ENCODE measurements around the gene MXRA8. TPM values are rescaled to one million over a fixed set of nuclear protein-coding genes. Genes with fewer than 3 reads are reported as not detected.

The MXRA8 gene
- total RNA-seq = 243 and 326 TPM in 2 replicates

GRCh38 chr1:1358433-1359271, at the start of gene MXRA8:
TSS of gene MXRA8 (minus strand) at chr1:1358555. CDS start at chr1:1358504, 51 bp downstream.

GRCh38 chr1:1406821-1407635, 48.7 kb upstream of the MXRA8 start, which contains the start of gene MRPL20:
TSS of gene MRPL20 (minus strand) at chr1:1407293. CDS start at chr1:1407217, 76 bp downstream.

GRCh38 chr1:1399187-1399871, 41.0 kb upstream of the MXRA8 start, which contains the start of gene CCNL2:
TSS of gene CCNL2 (minus strand) at chr1:1399335. CDS start at chr1:1399306, 29 bp downstream.

GRCh38 chr1:1374929-1375662, 16.7 kb upstream of the MXRA8 start, which contains the start of gene AURKAIP1:
TSS of gene AURKAIP1 (minus strand) at chr1:1375207. CDS start at chr1:1374756, 451 bp downstream.

GRCh38 chr1:1349256-1350012, 8.9 kb downstream of the MXRA8 start, which contains the start of gene DVL1:
TSS of gene DVL1 (minus strand) at chr1:1349418. CDS start at chr1:1349065, 353 bp downstream.

GRCh38 chr1:1331068-1331965, 27.0 kb downstream of the MXRA8 start, which contains the start of gene TAS1R3:
TSS of gene TAS1R3 (plus strand) at chr1:1331280. CDS start at chr1:1331346, 66 bp downstream.

GRCh38 chr1:1324524-1325287, 33.6 kb downstream of the MXRA8 start, which contains the start of the genes CPTP and INTS11:
TSS of gene CPTP (plus strand) at chr1:1324802. CDS start at chr1:1326911, 2,109 bp downstream.
TSS of gene INTS11 (minus strand) at chr1:1324660. CDS start at chr1:1324608, 52 bp downstream.

GRCh38 chr1:1307923-1308755, 50.2 kb downstream of the MXRA8 start, which contains the start of the genes ACAP3 and PUSL1:
TSS of gene ACAP3 (minus strand) at chr1:1307930. CDS start at chr1:1307815, 115 bp downstream.
TSS of gene PUSL1 (plus strand) at chr1:1308597. CDS start at chr1:1308644, 47 bp downstream.

Other genes starting within 250 kb of the MXRA8 start
- 5.9 and 11.5 TPM in 2 replicates for gene C1orf159, start 242.5 kb downstream of the MXRA8 start, total RNA-seq
- not detected in 2 replicates for gene TTLL10, start 184.7 kb downstream of the MXRA8 start, total RNA-seq
- gene TNFRSF18, start 152.0 kb downstream of the MXRA8 start, total RNA-seq = not detected in 2 replicates
- gene TNFRSF4, start 144.4 kb downstream of the MXRA8 start, total RNA-seq = under 0.01 TPM in 1 of 2 replicates, not detected in the other
- 87.6 and 101 TPM in 2 replicates for gene SDF4, start 126.6 kb downstream of the MXRA8 start, total RNA-seq
- gene B3GALT6, start 126.3 kb downstream of the MXRA8 start, total RNA-seq = 20.6 and 22.3 TPM in 2 replicates
- 0.59 and 1.8 TPM in 2 replicates for gene C1QTNF12, start 111.8 kb downstream of the MXRA8 start, total RNA-seq
- 26.5 and 41.6 TPM in 2 replicates for gene UBE2J2, start 84.7 kb downstream of the MXRA8 start, total RNA-seq
- 0.73 and 0.78 TPM in 2 replicates for gene SCNN1D, start 78.1 kb downstream of the MXRA8 start, total RNA-seq
- 33.6 and 37.8 TPM in 2 replicates for gene ACAP3, start 50.6 kb downstream of the MXRA8 start, total RNA-seq
- 24.3 and 27.2 TPM in 2 replicates for gene PUSL1, start 50.0 kb downstream of the MXRA8 start, total RNA-seq
- 80.0 and 86.0 TPM in 2 replicates for gene INTS11, start 33.9 kb downstream of the MXRA8 start, total RNA-seq
- gene CPTP, start 33.8 kb downstream of the MXRA8 start, total RNA-seq = 12.5 and 12.9 TPM in 2 replicates
- gene TAS1R3, start 27.3 kb downstream of the MXRA8 start, total RNA-seq = under 0.01 TPM in 2 replicates
- gene DVL1, start 9.1 kb downstream of the MXRA8 start, total RNA-seq = 69.1 and 119 TPM in 2 replicates
- gene AURKAIP1, start 16.7 kb upstream of the MXRA8 start, total RNA-seq = 113 and 124 TPM in 2 replicates
- gene CCNL2, start 40.8 kb upstream of the MXRA8 start, total RNA-seq = 93.7 and 120 TPM in 2 replicates
- gene MRPL20, start 48.7 kb upstream of the MXRA8 start, total RNA-seq = 80.2 and 101 TPM in 2 replicates
- gene ANKRD65, start 62.7 kb upstream of the MXRA8 start, total RNA-seq = 0.73 and 0.78 TPM in 2 replicates
- 0.73 and 2.2 TPM in 2 replicates for gene VWA1, start 77.1 kb upstream of the MXRA8 start, total RNA-seq
- 0.20 TPM in 1 of 2 replicates, not detected in the other for gene ATAD3C, start 91.1 kb upstream of the MXRA8 start, total RNA-seq
- gene ATAD3B, start 113.2 kb upstream of the MXRA8 start, total RNA-seq = 14.3 and 36.0 TPM in 2 replicates
- 38.9 and 57.3 TPM in 2 replicates for gene ATAD3A, start 153.6 kb upstream of the MXRA8 start, total RNA-seq
- 2.6 and 3.1 TPM in 2 replicates for gene TMEM240, start 182.1 kb upstream of the MXRA8 start, total RNA-seq
- gene SSU72, start 216.3 kb upstream of the MXRA8 start, total RNA-seq = 56.2 and 56.7 TPM in 2 replicates
- gene FNDC10, start 241.6 kb upstream of the MXRA8 start, total RNA-seq = 3.1 and 7.3 TPM in 2 replicates

Data from subcutaneous preadipocyte (primary cell).